HCT116 (cell line): ENCODE measurements around the gene SEC24B. TPM values are rescaled to one million over a fixed set of nuclear protein-coding genes. Genes with fewer than 3 reads are reported as not detected.
A peak's percentile ranks its signal among the peaks of the same experiment; 100 is the strongest.

Source experiments
- ATAC-seq: fragments of 200-7000 bp; cut with Tn5 transposase; 2 replicates; pipeline ENCODE4 v1.9.1; 2020; ENCODE audit warnings: mild to moderate bottlenecking, moderate library complexity
- BruUV-seq: library from RNA; stranded (reverse); fragments of 400-500 nt; replicated peaks from 2 replicates; lab custom pipeline; 2021; lab: Mats Ljungman, UMichigan
- CTCF ChIA-PET: fragments of 300-600 bp; sonication (Branson Sonifier 250); formaldehyde crosslinking; loops from one replicate; lab custom pipeline; 2021; ENCODE audit warnings: antibody characterized with exemption; lab: Charles Lee
- POLR2A ChIA-PET: fragments of 300-600, 350-600 bp; sonication (Branson Sonifier 250); formaldehyde crosslinking; loops from one replicate; lab custom pipeline; 2021; ENCODE audit warnings: antibody characterized with exemption; lab: Charles Lee
- RAD21 ChIA-PET, 2 experiments: fragments of 300-600 bp; sonication (Branson Sonifier 250); formaldehyde crosslinking; loops; one replicate each; lab custom pipeline; 2023; ENCODE audit warnings: low total read pairs in 2 of 2; ENCODE audit not compliant: uncharacterized antibody in 2 of 2, unreplicated experiment in 2 of 2, low non-redundant PET in 1 of 2; lab: Charles Lee
- DNase-seq: peaks from one replicate; pipeline ENCODE4 v3.0.0-alpha.2; 2010; ENCODE audit warnings: low read depth, low spot score
- H2AFZ ChIP-seq: fragments of 200-600 bp; shearing (Covaris generic), sonication (generic); 2 replicates; pipeline ENCODE4 v1.6.1; 2017; ENCODE audit warnings: low read depth, mixed run types, mixed read lengths, antibody characterized with exemption, low read length; ENCODE audit not compliant: poor library complexity, severe bottlenecking
- H3K27ac ChIP-seq: 2 replicates; pipeline ENCODE4 v1.5.1; 2012; ENCODE audit warnings: low read depth, low read length
- H3K27me3 ChIP-seq: fragments of 200-600 bp; sonication (generic); 2 replicates; pipeline ENCODE4 v1.6.1; 2016; ENCODE audit warnings: mixed run types, low read length, mixed read lengths; ENCODE audit not compliant: insufficient read depth
- H3K36me3 ChIP-seq, 2 experiments: fragments of 200-500 bp in 1 of 2; fragments of 200-600 bp in 1 of 2; sonication (Bioruptor generic) in 1 of 2; sonication (generic) in 1 of 2; 2 replicates each; pipeline versions ENCODE4 v1.5.1 to v1.6.1; 2014 to 2016; ENCODE audit warnings: low read length in 2 of 2, inconsistent platforms in 1 of 2, mixed read lengths in 1 of 2, mixed run types in 1 of 2; ENCODE audit not compliant: insufficient read depth in 2 of 2, control insufficient read depth in 1 of 2
- H3K4me1 ChIP-seq, 2 experiments: fragments of 200-600 bp in 1 of 2; sonication (generic) in 1 of 2; 2 replicates each; pipeline versions ENCODE4 v1.5.1 to v1.6.1; 2012 to 2017; ENCODE audit warnings: low read length in 2 of 2, inconsistent platforms in 1 of 2, mild to moderate bottlenecking in 1 of 2, mixed read lengths in 1 of 2, mixed run types in 1 of 2, moderate library complexity in 1 of 2; ENCODE audit not compliant: insufficient read depth in 2 of 2, control insufficient read depth in 1 of 2
- H3K4me2 ChIP-seq: fragments of 200-600 bp; sonication (generic); 2 replicates; pipeline ENCODE4 v1.6.1; 2017; ENCODE audit warnings: mixed run types, low read length, mixed read lengths
- H3K4me3 ChIP-seq, 2 experiments: fragments of 200-600 bp in 1 of 2; sonication (generic) in 1 of 2; replicated peaks in 1 of 2; 2 replicates each; pipeline ENCODE4 v1.5.1; 2011 to 2016; ENCODE audit warnings: low read length in 2 of 2, control low read depth in 1 of 2, low read depth in 1 of 2, mild to moderate bottlenecking in 1 of 2, mixed read lengths in 1 of 2, mixed run types in 1 of 2
- H3K79me2 ChIP-seq: fragments of 200-600 bp; sonication (generic); 2 replicates; pipeline ENCODE4 v1.6.1; 2017; ENCODE audit warnings: mild to moderate bottlenecking, mixed run types, low read length, moderate library complexity, mixed read lengths; ENCODE audit not compliant: insufficient read depth
- H3K9ac ChIP-seq: fragments of 200-600 bp; sonication (generic); 2 replicates; pipeline ENCODE4 v1.6.1; 2016; ENCODE audit warnings: low read length, mixed read lengths
- H3K9me2 ChIP-seq: fragments of 200-600 bp; sonication (generic), shearing (Covaris generic); 2 replicates; pipeline ENCODE4 v1.6.1; 2017; ENCODE audit warnings: mixed run types, mild to moderate bottlenecking, moderate library complexity; ENCODE audit not compliant: insufficient read depth
- H3K9me3 ChIP-seq, 2 experiments: fragments of 200-500 bp in 1 of 2; fragments of 200-600 bp in 1 of 2; sonication (Bioruptor generic) in 1 of 2; sonication (generic) in 1 of 2; 2 replicates each; pipeline ENCODE4 v1.6.1; 2014 to 2017; ENCODE audit warnings: low read length in 2 of 2, mixed read lengths in 2 of 2, inconsistent platforms in 1 of 2, low read depth in 1 of 2, mild to moderate bottlenecking in 1 of 2, mixed run types in 1 of 2, moderate library complexity in 1 of 2; ENCODE audit not compliant: control insufficient read depth in 1 of 2, insufficient read depth in 1 of 2
- H4K20me1 ChIP-seq: fragments of 200-600 bp; sonication (generic), shearing (Covaris generic); 2 replicates; pipeline ENCODE4 v1.6.1; 2017; ENCODE audit warnings: mixed run types, mild to moderate bottlenecking, moderate library complexity; ENCODE audit not compliant: insufficient read depth
- CBX3 ChIP-seq: IDR thresholded peaks from 2 replicates; pipeline ENCODE4 v1.6.1; 2012; ENCODE audit warnings: low read depth
- EZH2 ChIP-seq: fragments of 200-600 bp; sonication (generic); IDR thresholded peaks from 2 replicates; pipeline ENCODE4 v1.6.1; 2017; ENCODE audit warnings: antibody characterized with exemption, mixed run types
- EZH2phosphoT487 ChIP-seq: fragments of 200-600 bp; IDR thresholded peaks from 2 replicates; pipeline ENCODE4 v1.6.1; 2018; ENCODE audit warnings: antibody characterized with exemption, borderline replicate concordance
- SIN3A ChIP-seq: IDR thresholded peaks from 2 replicates; pipeline ENCODE4 v1.6.1; 2012; ENCODE audit warnings: low read depth
- SP1 ChIP-seq: IDR thresholded peaks from 2 replicates; pipeline ENCODE4 v1.6.1; 2012; ENCODE audit warnings: low read depth
- SRF ChIP-seq: IDR thresholded peaks from 2 replicates; pipeline ENCODE4 v1.6.1; 2012; ENCODE audit warnings: low read depth
- ZFX ChIP-seq: fragments of 450-650 bp; IDR thresholded peaks from 2 replicates; pipeline ENCODE4 v1.6.1; 2017
- ZNF274 ChIP-seq: fragments of 200-500 bp; sonication (Bioruptor generic); IDR thresholded peaks from 2 replicates; pipeline ENCODE4 v1.6.1; 2014; ENCODE audit warnings: mild to moderate bottlenecking, low read depth, low read length, inconsistent platforms
- intact Hi-C: fragments of 100-400 bp; cut with micrococcal nuclease; formaldehyde crosslinking; loops from 2 replicates; pipeline ENCODE4 v1.10.0; 2022
- total RNA-seq: library from RNA; stranded (reverse); gene quantifications from one replicate; pipeline ENCODE4 v1.2.1, GENCODE V29; 2021; ENCODE audit not compliant: unreplicated experiment
- TF ChIP-seq, protein P1 (sequence below): IDR thresholded peaks from 2 replicates; pipeline ENCODE4 v1.6.1; 2012
- TF ChIP-seq, protein P2 (sequence below): IDR thresholded peaks from 2 replicates; pipeline ENCODE4 v1.6.1; 2012; ENCODE audit warnings: low read depth
- TF ChIP-seq, protein P3 (sequence below): IDR thresholded peaks from 2 replicates; pipeline ENCODE4 v1.6.1; 2011; ENCODE audit warnings: mild to moderate bottlenecking, low read length, moderate library complexity; ENCODE audit not compliant: insufficient replicate concordance; ENCODE audit errors: extremely low read depth
- TF ChIP-seq, protein P4 (sequence below), 3 experiments: fragments of 200-600 bp in 1 of 3; sonication (generic) in 1 of 3; IDR thresholded peaks in 2 of 3; conservative IDR thresholded peaks in 1 of 3; 2 replicates each; pipeline ENCODE4 v1.5.1; 2012 to 2017; ENCODE audit warnings: low read depth in 2 of 3, low read length in 2 of 3, antibody characterized with exemption in 1 of 3, borderline replicate concordance in 1 of 3, control low read depth in 1 of 3, mild to moderate bottlenecking in 1 of 3, mixed read lengths in 1 of 3, mixed run types in 1 of 3, moderate library complexity in 1 of 3; ENCODE audit not compliant: insufficient read depth in 1 of 3

Gene SEC24B
- total RNA-seq, 1 experiment from 2014 or later, result 33.0 TPM

GRCh38 chr4:109506890-109507289, 73.3 kb downstream of the SEC24B start:
- no peak overlapping the region for H3K4me2 ChIP-seq
- H4K20me1 ChIP-seq, result no peaks in the 10 kb centered on the region
- CTCF ChIA-PET, result no interaction called here
- ATAC-seq (no peak), DNase-seq (no peak)
- H2AFZ ChIP-seq, result no peak overlapping the region
- H3K27ac ChIP-seq, result no peak overlapping the region
- no peaks in the 10 kb centered on the region for H3K79me2 ChIP-seq
- H3K9me2 ChIP-seq, result no peaks in the 10 kb centered on the region
- RAD21 ChIA-PET, result no interaction called here
- no peak overlapping the region for H3K9ac ChIP-seq
- H3K36me3 ChIP-seq, result peaks cover 6 to 11% of the 10 kb centered on the region in 2 experiments; a peak in 3 of 4 replicates
- H3K4me3 ChIP-seq, result no peak overlapping the region
- intact Hi-C loops, result no loop called here
- POLR2A ChIA-PET, result no interaction called here
- TF ChIP-seq EZH2 (no peak), CBX3 (no peak), SP1 (no peak), ZNF274 (no peak)
- TF ChIP-seq, protein P1, sequence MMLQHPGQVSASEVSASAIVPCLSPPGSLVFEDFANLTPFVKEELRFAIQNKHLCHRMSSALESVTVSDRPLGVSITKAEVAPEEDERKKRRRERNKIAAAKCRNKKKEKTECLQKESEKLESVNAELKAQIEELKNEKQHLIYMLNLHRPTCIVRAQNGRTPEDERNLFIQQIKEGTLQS, result no peak
- TF ChIP-seq, protein P2, sequence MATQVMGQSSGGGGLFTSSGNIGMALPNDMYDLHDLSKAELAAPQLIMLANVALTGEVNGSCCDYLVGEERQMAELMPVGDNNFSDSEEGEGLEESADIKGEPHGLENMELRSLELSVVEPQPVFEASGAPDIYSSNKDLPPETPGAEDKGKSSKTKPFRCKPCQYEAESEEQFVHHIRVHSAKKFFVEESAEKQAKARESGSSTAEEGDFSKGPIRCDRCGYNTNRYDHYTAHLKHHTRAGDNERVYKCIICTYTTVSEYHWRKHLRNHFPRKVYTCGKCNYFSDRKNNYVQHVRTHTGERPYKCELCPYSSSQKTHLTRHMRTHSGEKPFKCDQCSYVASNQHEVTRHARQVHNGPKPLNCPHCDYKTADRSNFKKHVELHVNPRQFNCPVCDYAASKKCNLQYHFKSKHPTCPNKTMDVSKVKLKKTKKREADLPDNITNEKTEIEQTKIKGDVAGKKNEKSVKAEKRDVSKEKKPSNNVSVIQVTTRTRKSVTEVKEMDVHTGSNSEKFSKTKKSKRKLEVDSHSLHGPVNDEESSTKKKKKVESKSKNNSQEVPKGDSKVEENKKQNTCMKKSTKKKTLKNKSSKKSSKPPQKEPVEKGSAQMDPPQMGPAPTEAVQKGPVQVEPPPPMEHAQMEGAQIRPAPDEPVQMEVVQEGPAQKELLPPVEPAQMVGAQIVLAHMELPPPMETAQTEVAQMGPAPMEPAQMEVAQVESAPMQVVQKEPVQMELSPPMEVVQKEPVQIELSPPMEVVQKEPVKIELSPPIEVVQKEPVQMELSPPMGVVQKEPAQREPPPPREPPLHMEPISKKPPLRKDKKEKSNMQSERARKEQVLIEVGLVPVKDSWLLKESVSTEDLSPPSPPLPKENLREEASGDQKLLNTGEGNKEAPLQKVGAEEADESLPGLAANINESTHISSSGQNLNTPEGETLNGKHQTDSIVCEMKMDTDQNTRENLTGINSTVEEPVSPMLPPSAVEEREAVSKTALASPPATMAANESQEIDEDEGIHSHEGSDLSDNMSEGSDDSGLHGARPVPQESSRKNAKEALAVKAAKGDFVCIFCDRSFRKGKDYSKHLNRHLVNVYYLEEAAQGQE, result no peak
- no TSS peak for BruUV-seq
- no peaks in the 10 kb centered on the region for H3K4me1 ChIP-seq
- H3K9me3 ChIP-seq, result no peaks in the 10 kb centered on the region
- no peaks in the 10 kb centered on the region for H3K27me3 ChIP-seq

GRCh38 chr4:109510687-109511086, 77.1 kb downstream of the SEC24B start:
- POLR2A ChIA-PET, result no interaction called here
- ATAC-seq (no peak), DNase-seq (no peak)
- Histone ChIP-seq H3K4me1 (no peaks in the 10 kb centered on the region), H2AFZ (no peak overlapping the region), H3K4me3 (no peak overlapping the region), H3K9ac (no peak overlapping the region), H3K36me3 (peaks cover under 1 to 15% of the 10 kb centered on the region in 2 experiments; a peak in 2 of 4 replicates), H3K4me2 (no peak overlapping the region), H3K79me2 (no peaks in the 10 kb centered on the region), H4K20me1 (no peaks in the 10 kb centered on the region), H3K27ac (no peak overlapping the region), H3K9me3 (no peaks in the 10 kb centered on the region), H3K27me3 (no peaks in the 10 kb centered on the region), H3K9me2 (no peaks in the 10 kb centered on the region)
- intact Hi-C loops, result no loop called here
- CTCF ChIA-PET, result no interaction called here
- RAD21 ChIA-PET, result no interaction called here
- BruUV-seq, result TSS peak; percentile 13
- TF ChIP-seq SP1 (no peak), SIN3A (no peak), ZFX (no peak), EZH2phosphoT487 (no peak), SRF (no peak)
- TF ChIP-seq, protein P3, sequence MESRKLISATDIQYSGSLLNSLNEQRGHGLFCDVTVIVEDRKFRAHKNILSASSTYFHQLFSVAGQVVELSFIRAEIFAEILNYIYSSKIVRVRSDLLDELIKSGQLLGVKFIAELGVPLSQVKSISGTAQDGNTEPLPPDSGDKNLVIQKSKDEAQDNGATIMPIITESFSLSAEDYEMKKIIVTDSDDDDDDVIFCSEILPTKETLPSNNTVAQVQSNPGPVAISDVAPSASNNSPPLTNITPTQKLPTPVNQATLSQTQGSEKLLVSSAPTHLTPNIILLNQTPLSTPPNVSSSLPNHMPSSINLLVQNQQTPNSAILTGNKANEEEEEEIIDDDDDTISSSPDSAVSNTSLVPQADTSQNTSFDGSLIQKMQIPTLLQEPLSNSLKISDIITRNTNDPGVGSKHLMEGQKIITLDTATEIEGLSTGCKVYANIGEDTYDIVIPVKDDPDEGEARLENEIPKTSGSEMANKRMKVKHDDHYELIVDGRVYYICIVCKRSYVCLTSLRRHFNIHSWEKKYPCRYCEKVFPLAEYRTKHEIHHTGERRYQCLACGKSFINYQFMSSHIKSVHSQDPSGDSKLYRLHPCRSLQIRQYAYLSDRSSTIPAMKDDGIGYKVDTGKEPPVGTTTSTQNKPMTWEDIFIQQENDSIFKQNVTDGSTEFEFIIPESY, result no peak
- TF ChIP-seq, protein P4, sequence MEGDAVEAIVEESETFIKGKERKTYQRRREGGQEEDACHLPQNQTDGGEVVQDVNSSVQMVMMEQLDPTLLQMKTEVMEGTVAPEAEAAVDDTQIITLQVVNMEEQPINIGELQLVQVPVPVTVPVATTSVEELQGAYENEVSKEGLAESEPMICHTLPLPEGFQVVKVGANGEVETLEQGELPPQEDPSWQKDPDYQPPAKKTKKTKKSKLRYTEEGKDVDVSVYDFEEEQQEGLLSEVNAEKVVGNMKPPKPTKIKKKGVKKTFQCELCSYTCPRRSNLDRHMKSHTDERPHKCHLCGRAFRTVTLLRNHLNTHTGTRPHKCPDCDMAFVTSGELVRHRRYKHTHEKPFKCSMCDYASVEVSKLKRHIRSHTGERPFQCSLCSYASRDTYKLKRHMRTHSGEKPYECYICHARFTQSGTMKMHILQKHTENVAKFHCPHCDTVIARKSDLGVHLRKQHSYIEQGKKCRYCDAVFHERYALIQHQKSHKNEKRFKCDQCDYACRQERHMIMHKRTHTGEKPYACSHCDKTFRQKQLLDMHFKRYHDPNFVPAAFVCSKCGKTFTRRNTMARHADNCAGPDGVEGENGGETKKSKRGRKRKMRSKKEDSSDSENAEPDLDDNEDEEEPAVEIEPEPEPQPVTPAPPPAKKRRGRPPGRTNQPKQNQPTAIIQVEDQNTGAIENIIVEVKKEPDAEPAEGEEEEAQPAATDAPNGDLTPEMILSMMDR (IDR thresholded peaks at IDR 0.05 in 2 of 3, conservative IDR thresholded peaks at IDR 0.05 in 1 of 3; ENCODE audit: borderline replicate concordance in 1 of 3, insufficient read depth in 1 of 3, low read depth in 2 of 3, low read length in 2 of 3), result no peak
